GM18951 (cell line): ENCODE results near the gene DTWD2.
"Not testable (repeated sequence)": the region's sequence is repeated elsewhere in the genome, so short reads cannot be mapped to it uniquely, and the experiment has no call there.

ENCODE experiments used
- POLR2A ChIP-seq: IDR thresholded peaks from 4 replicates; pipeline ENCODE4 v1.6.1; 2011; ENCODE audit warnings: mild to moderate bottlenecking; ENCODE audit not compliant: insufficient read length, insufficient read depth; ENCODE audit errors: extremely low read depth
- in situ Hi-C: fragments of 300-500 bp; cut with MboI; formaldehyde crosslinking; loops from one replicate; pipeline ENCODE4 v1.12.0; 2022; ENCODE audit warnings: low sequenced_read_pairs, mixed read lengths, inconsistent platforms; ENCODE audit not compliant: unreplicated experiment

Gene DTWD2

DNA sequence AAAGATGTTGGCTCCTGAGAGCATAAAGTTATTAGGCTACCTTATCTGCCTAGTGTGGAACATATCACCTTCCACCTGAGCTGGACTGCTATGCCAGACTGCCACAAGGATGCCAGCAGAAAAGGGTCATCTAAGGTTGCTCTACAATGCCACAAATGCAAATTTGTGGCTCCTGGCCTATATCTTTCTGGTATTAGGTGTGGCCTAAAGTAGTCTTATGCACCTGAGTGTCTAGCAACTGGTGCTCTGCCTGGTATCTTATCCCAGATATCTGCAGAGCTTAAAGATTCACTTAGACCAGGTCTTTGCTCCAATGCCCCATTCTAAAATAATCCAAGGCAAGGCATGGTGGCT lies 34.7 kb downstream of the DTWD2 start:
- TF ChIP-seq POLR2A, result no peak
- in situ Hi-C loops, result no loop called here

GRCh38 chr5:118952992-118953651 lies 35.2 kb downstream of the DTWD2 start:
- TF ChIP-seq POLR2A, result no peak
- in situ Hi-C loops, result no loop called here

DNA sequence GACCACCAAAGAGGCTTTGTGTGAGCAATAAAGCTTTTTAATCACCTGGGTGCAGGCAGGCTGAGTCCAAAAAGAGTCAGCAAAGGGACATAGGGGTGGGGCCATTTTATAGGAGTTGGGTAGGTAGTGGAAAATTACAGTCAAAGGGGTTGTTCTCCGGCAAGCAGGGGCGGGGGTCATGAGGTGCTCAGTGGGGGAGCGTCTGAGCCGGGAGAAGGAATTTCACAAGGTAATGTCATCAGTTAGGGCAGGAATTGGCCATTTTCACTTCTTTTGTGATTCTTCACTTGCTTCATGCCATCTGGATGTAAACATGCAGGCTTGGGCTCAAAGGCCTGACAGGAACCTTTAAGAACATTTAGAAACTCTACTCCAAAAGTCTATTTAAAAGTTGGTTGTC lies 36.0 kb downstream of the DTWD2 start:
- in situ Hi-C loops, result not testable (repeated sequence)

DNA sequence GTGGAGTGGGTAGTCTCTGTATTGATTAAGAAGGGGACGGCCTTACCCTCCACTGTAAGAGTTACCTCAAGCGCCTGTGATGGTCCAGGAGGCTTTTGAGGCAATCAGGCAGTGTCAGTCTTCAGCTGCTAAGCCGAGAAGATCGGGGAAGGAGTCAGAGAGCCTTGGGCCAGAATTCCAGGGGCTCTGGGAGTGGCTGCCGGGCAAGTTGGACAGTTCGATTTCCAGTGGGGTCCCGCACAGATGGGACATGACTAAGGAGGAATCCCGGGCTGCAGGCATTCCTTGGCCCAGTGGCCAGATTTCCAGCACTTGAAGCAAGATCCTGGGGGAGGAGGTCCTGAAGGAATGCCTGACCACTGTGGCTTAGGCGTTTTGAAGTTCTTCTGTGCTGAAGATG lies 38.0 kb downstream of the DTWD2 start:
- in situ Hi-C loops, result not testable (repeated sequence)

- in situ Hi-C loops, result no loop called here
- TF ChIP-seq POLR2A, result no peak
These were observed 42.1 kb downstream of the DTWD2 start for GRCh38 chr5:118946138-118946800.

GRCh38 chr5:118937393-118938061 lies 50.8 kb downstream of the DTWD2 start:
- TF ChIP-seq POLR2A, result no peak
- in situ Hi-C loops, result no loop called here

- no peak for TF ChIP-seq POLR2A
- in situ Hi-C loops, result no loop called here
These were observed 54.6 kb downstream of the DTWD2 start for GRCh38 chr5:118933703-118934102.

GRCh38 chr5:118931564-118931963 lies 56.8 kb downstream of the DTWD2 start:
- no peak for TF ChIP-seq POLR2A
- in situ Hi-C loops, result no loop called here

DNA sequence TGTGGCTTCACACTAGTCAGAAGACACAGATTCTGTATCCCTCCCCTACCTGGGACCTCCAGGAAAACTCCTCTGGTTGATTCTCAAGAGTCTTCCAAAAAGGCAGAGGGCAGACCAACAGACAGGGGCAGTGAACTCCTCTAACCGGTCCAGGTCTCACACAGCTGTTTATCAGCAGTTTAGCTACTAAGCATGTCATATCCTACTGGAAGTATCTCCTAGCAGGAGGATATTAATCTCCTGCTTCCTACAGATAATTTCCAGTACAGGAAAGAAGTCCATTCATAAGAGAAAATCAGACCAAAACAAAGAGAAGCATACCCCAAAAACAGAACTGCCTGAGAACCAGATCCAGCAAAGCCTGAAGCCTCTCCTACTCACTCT lies 64.3 kb downstream of the DTWD2 start:
- in situ Hi-C loops, result no loop called here
- no peak for TF ChIP-seq POLR2A

GRCh38 chr5:118923295-118924005 lies 64.9 kb downstream of the DTWD2 start:
- in situ Hi-C loops, result no loop called here
- TF ChIP-seq POLR2A, result no peak

DNA sequence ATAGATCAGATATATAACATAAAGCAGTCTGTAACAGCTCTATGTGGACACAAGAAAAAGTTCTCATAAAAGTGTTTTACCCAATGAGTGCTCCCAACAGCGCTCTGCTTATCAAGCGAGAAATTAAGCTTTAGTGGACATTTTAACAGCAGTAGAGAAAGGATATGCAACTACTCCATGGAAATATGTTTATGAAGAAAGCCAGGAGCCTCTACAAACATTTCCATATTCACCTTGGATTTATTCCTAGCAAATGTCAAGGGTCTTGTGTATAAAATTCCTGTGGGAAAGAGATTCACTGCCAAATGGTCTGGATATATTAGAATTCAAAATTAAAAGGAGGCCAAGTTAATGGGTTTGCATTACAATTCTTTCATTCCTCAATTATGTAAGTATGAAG lies 66.5 kb downstream of the DTWD2 start:
- in situ Hi-C loops, result no loop called here

GRCh38 chr5:118919016-118919415 lies 69.3 kb downstream of the DTWD2 start:
- TF ChIP-seq POLR2A, result no peak
- in situ Hi-C loops, result no loop called here

More for the DNA sequence above, 66.5 kb downstream of the DTWD2 start:
- TF ChIP-seq POLR2A, result no peak

DNA sequence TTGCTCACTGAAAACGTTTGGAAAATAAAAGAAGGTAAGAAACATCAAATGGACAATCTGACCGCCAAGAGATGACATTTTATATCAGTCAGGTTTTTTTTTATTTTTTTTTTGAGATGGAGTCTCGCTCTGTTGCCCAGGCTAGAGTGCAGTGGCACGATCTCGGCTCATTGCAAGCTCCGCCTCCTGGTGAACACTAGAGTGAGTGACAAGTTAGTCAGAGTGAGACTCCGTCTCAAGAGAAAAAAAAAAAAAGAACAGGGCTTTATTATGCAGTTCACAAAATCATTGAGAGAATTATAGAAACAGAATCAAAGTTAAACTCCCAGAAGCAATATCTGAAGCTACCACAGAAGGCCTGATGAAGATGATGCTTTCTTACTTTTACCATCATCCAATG lies 70.1 kb downstream of the DTWD2 start:
- TF ChIP-seq POLR2A, result no peak
- in situ Hi-C loops, result no loop called here

DNA sequence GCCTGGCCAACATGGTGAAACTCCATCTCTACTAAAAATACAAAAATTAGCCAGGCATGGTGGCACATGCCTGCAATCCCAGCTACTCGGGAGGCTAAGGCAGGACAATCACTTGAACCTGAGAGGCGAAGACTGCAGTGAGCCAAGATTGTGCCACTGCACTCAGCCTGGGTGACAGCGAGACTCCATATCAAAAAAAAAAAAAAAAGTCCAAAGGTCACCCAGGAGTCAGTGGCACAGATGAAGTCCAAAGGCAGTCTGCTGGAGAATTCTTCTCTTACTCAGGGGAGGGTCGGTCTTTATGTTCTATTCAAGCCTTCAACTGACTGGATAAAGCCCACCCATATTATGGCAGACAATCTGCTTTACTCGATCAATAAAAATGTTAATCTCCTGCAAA lies 80.8 kb downstream of the DTWD2 start:
- in situ Hi-C loops, result not testable (repeated sequence)

DNA sequence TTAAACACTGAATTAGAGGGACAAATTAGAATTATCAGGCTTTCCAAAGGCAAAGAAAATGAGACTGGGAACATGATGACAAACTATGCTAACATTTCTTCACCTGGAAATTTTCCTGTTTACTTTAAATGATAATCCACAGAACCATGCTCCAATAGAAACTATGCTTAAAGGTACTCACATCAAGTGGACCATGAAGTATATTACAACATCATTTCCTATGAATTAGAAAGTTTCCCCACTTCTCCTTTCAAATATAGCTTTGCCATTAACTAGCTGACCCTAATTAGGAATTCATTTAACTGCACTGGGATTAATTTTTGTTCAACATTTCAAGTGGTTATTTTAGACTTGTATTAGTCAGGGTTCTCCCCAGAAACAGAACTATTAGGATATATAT lies 81.4 kb downstream of the DTWD2 start:
- in situ Hi-C loops, result no loop called here
- no peak for TF ChIP-seq POLR2A
